GM12873 (cell line): ENCODE results near the gene CYP17A1.

Experiments
- CTCF ChIP-seq: IDR thresholded peaks from 2 replicates; pipeline ENCODE4 v1.5.1; 2012; ENCODE audit warnings: low read depth, mild to moderate bottlenecking, moderate library complexity, low read length, control low read depth; ENCODE audit not compliant: insufficient read depth; ENCODE audit errors: missing control alignments

The CYP17A1 gene

GRCh38 chr10:102795453-102796406, 41.5 kb downstream of the CYP17A1 start:
- no peak for TF ChIP-seq CTCF

- TF ChIP-seq CTCF: no peak
Measured at GRCh38 chr10:102791754-102792395, 45.3 kb downstream of the CYP17A1 start.

GRCh38 chr10:102785818-102786217, 51.4 kb downstream of the CYP17A1 start:
- no peak for TF ChIP-seq CTCF

- TF ChIP-seq CTCF: no peak
Measured at GRCh38 chr10:102783568-102783967, 53.6 kb downstream of the CYP17A1 start.

- no peak for TF ChIP-seq CTCF
Measured at GRCh38 chr10:102782673-102783551, 54.3 kb downstream of the CYP17A1 start.

- TF ChIP-seq CTCF: no peak
Measured at GRCh38 chr10:102781921-102782557, 55.2 kb downstream of the CYP17A1 start.
